KMS-11 (cell line): ENCODE results near the gene SLC30A3.

ENCODE experiments used
- H2AFZ ChIP-seq: fragments of 200-600 bp; sonication (generic); 2 replicates; pipeline ENCODE4 v1.6.1; 2016; ENCODE audit warnings: antibody characterized with exemption, mixed run types, low read depth
- H3K27ac ChIP-seq: fragments of 200-600 bp; sonication (generic); 2 replicates; pipeline ENCODE4 v1.6.1; 2016; ENCODE audit warnings: mild to moderate bottlenecking, mixed run types
- H3K27me3 ChIP-seq: fragments of 200-600 bp; sonication (generic); 2 replicates; pipeline ENCODE4 v1.6.1; 2017; ENCODE audit warnings: mild to moderate bottlenecking, low read depth, mixed run types, moderate library complexity; ENCODE audit not compliant: insufficient read depth
- H3K36me3 ChIP-seq: fragments of 200-600 bp; sonication (generic); 2 replicates; pipeline ENCODE4 v1.6.1; 2017; ENCODE audit warnings: mild to moderate bottlenecking, mixed run types; ENCODE audit not compliant: insufficient read depth
- H3K4me1 ChIP-seq: fragments of 200-600 bp; sonication (generic); 2 replicates; pipeline ENCODE4 v1.6.1; 2016; ENCODE audit warnings: mild to moderate bottlenecking, low read depth, mixed run types; ENCODE audit not compliant: poor library complexity, severe bottlenecking
- H3K4me2 ChIP-seq: fragments of 200-600 bp; sonication (generic); 2 replicates; pipeline ENCODE4 v1.7.0; 2016; ENCODE audit warnings: mild to moderate bottlenecking, mixed run types
- H3K4me3 ChIP-seq: fragments of 200-600 bp; sonication (generic); IDR thresholded peaks from 2 replicates; pipeline ENCODE4 v1.6.1; 2017; ENCODE audit warnings: low read depth, low read length, mixed read lengths; ENCODE audit not compliant: insufficient read depth
- H3K79me2 ChIP-seq: fragments of 200-600 bp; sonication (generic); 2 replicates; pipeline ENCODE4 v1.6.1; 2016; ENCODE audit warnings: low read depth, mixed run types; ENCODE audit not compliant: insufficient read depth
- H3K9ac ChIP-seq: fragments of 200-600 bp; sonication (generic); 2 replicates; pipeline ENCODE4 v1.6.1; 2016; ENCODE audit warnings: mild to moderate bottlenecking, mixed run types
- H4K20me1 ChIP-seq: fragments of 200-600 bp; sonication (generic); 2 replicates; pipeline ENCODE4 v1.6.1; 2016; ENCODE audit warnings: mild to moderate bottlenecking, mixed run types; ENCODE audit not compliant: insufficient read depth
- CTCF ChIP-seq: fragments of 200-600 bp; sonication (generic); conservative IDR thresholded peaks from 2 replicates; pipeline ENCODE4 v1.6.1; 2017; ENCODE audit warnings: low read depth, mild to moderate bottlenecking, antibody characterized with exemption, low read length, moderate library complexity, mixed read lengths

Gene SLC30A3

GRCh38 chr2:27298391-27299080, 35.7 kb upstream of the SLC30A3 start:
- Histone ChIP-seq H3K79me2 (no peaks in the 10 kb centered on the region), H2AFZ (no peak overlapping the region), H3K4me3 (no peak overlapping the region), H3K27ac (no peak overlapping the region), H3K27me3 (no peaks in the 10 kb centered on the region), H3K4me1 (peaks cover 7% of the 10 kb centered on the region), H3K9ac (no peak overlapping the region), H4K20me1 (no peaks in the 10 kb centered on the region), H3K4me2 (no peak overlapping the region), H3K36me3 (no peaks in the 10 kb centered on the region)
- TF ChIP-seq CTCF: no peak

GRCh38 chr2:27297195-27297594, 34.3 kb upstream of the SLC30A3 start:
- Histone ChIP-seq H3K4me3 (no peak overlapping the region), H3K4me2 (no peak overlapping the region), H3K4me1 (no peaks in the 10 kb centered on the region), H4K20me1 (no peaks in the 10 kb centered on the region), H3K27ac (no peak overlapping the region), H3K27me3 (no peaks in the 10 kb centered on the region), H3K9ac (no peak overlapping the region), H3K79me2 (no peaks in the 10 kb centered on the region), H2AFZ (no peak overlapping the region), H3K36me3 (no peaks in the 10 kb centered on the region)
- no peak for TF ChIP-seq CTCF

DNA sequence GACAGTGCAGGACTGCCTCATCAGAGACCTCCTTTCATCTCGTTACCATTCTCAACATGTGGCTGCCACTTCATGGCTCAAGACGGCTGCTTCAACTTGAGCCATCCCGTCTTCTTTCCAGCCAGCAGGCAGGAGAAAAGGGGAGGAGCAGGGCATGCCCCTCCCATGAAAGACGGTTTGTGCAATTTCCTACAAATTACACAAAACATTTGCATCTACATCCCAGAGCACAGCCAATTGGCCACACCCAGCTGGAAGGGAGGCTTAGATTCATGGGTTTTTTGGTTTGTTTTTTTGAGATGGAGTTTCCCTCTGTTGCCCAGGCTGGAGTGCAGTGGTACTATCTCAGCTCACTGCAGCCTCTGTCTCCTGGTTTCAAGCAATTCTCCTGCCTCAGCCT, 33.6 kb upstream of the SLC30A3 start:
- H3K9ac ChIP-seq: no peak overlapping the region
- no peak overlapping the region for H3K4me3 ChIP-seq
- H3K27me3 ChIP-seq: no peaks in the 10 kb centered on the region
- H2AFZ ChIP-seq: no peak overlapping the region
- H3K27ac ChIP-seq: no peak overlapping the region
- no peak overlapping the region for H3K4me2 ChIP-seq
- no peaks in the 10 kb centered on the region for H3K4me1 ChIP-seq
- H3K36me3 ChIP-seq: no peaks in the 10 kb centered on the region
- H4K20me1 ChIP-seq: no peaks in the 10 kb centered on the region
- H3K79me2 ChIP-seq: no peaks in the 10 kb centered on the region
- no peak for TF ChIP-seq CTCF

DNA sequence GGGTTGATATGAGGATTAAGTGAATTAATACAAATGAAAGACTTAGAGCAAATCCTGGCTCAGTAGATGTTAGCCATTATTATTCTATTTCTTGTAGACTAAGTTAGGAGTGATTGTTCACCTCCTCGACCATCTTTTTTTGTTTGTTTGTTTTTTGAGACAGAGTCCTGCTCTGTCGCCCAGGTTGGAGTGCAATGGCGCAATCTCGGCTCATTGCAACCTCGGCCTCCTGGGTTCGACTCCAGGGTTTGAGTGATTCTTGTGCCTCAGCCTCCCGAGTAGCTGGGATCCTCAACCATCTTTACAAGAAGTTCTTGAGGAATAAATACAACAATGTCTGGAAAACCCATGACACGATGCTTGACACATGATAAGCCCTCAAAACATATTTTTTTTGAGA, 32.1 kb upstream of the SLC30A3 start:
- Histone ChIP-seq H4K20me1 (no peaks in the 10 kb centered on the region), H3K4me3 (no peak overlapping the region), H3K36me3 (no peaks in the 10 kb centered on the region), H3K9ac (no peak overlapping the region), H3K4me2 (no peak overlapping the region), H3K27ac (no peak overlapping the region), H3K79me2 (no peaks in the 10 kb centered on the region), H2AFZ (no peak overlapping the region), H3K4me1 (no peaks in the 10 kb centered on the region), H3K27me3 (no peaks in the 10 kb centered on the region)
- no peak for TF ChIP-seq CTCF
